BE2C (cell line): ENCODE measurements around the gene PIMREG.

ENCODE experiments used
- DNase-seq: peaks from one replicate; pipeline ENCODE4 v3.0.0-alpha.2; 2020
- H3K27me3 ChIP-seq: fragments of 250-450 bp; sonication (Bioruptor Pico); 2 replicates; pipeline ENCODE4 v1.5.1; 2020; ENCODE audit warnings: mild to moderate bottlenecking
- H3K36me3 ChIP-seq: fragments of 250-450 bp; sonication (Bioruptor Pico); 2 replicates; pipeline ENCODE4 v1.5.1; 2020; ENCODE audit warnings: mild to moderate bottlenecking
- H3K4me1 ChIP-seq: fragments of 250-450 bp; sonication (Bioruptor Pico); 2 replicates; pipeline ENCODE4 v1.5.1; 2020
- H3K4me3 ChIP-seq: 2 replicates; pipeline ENCODE4 v1.5.1; 2011; ENCODE audit warnings: low read depth, low read length
- H3K9me3 ChIP-seq: fragments of 250-450 bp; sonication (Bioruptor Pico); 2 replicates; pipeline ENCODE4 v1.5.1; 2020
- TF ChIP-seq, protein P1 (sequence below): IDR thresholded peaks from 2 replicates; pipeline ENCODE4 v1.5.1; 2012; ENCODE audit warnings: mild to moderate bottlenecking, low read depth, low read length

Gene PIMREG

DNA sequence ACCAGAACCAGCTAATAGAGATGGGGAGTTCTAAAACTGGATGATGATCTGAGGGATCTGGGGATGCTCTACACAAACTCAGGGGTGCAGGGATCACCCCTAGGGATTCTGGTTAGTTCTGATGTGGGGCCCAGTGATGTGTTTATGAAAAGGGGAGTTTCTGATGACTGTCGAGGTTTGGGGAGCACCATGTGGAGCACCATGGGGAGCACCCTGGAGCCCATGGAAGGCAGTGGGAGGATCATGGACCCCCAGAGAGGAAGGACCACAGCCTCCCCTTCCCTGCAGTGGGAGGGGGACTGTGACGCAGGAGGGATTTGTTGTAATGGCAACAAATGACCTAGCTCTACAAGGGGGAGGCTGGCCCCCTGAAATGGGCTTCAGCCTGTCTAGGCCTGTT, 18.4 kb downstream of the PIMREG start:
- no peak overlapping the region for H3K4me3 ChIP-seq
- no peaks in the 10 kb centered on the region for H3K4me1 ChIP-seq
- TF ChIP-seq, protein P1, sequence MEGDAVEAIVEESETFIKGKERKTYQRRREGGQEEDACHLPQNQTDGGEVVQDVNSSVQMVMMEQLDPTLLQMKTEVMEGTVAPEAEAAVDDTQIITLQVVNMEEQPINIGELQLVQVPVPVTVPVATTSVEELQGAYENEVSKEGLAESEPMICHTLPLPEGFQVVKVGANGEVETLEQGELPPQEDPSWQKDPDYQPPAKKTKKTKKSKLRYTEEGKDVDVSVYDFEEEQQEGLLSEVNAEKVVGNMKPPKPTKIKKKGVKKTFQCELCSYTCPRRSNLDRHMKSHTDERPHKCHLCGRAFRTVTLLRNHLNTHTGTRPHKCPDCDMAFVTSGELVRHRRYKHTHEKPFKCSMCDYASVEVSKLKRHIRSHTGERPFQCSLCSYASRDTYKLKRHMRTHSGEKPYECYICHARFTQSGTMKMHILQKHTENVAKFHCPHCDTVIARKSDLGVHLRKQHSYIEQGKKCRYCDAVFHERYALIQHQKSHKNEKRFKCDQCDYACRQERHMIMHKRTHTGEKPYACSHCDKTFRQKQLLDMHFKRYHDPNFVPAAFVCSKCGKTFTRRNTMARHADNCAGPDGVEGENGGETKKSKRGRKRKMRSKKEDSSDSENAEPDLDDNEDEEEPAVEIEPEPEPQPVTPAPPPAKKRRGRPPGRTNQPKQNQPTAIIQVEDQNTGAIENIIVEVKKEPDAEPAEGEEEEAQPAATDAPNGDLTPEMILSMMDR, result no peak
- H3K9me3 ChIP-seq, result no peaks in the 10 kb centered on the region
- H3K36me3 ChIP-seq, result no peaks in the 10 kb centered on the region
- no peak for DNase-seq
- no peaks in the 10 kb centered on the region for H3K27me3 ChIP-seq

DNA sequence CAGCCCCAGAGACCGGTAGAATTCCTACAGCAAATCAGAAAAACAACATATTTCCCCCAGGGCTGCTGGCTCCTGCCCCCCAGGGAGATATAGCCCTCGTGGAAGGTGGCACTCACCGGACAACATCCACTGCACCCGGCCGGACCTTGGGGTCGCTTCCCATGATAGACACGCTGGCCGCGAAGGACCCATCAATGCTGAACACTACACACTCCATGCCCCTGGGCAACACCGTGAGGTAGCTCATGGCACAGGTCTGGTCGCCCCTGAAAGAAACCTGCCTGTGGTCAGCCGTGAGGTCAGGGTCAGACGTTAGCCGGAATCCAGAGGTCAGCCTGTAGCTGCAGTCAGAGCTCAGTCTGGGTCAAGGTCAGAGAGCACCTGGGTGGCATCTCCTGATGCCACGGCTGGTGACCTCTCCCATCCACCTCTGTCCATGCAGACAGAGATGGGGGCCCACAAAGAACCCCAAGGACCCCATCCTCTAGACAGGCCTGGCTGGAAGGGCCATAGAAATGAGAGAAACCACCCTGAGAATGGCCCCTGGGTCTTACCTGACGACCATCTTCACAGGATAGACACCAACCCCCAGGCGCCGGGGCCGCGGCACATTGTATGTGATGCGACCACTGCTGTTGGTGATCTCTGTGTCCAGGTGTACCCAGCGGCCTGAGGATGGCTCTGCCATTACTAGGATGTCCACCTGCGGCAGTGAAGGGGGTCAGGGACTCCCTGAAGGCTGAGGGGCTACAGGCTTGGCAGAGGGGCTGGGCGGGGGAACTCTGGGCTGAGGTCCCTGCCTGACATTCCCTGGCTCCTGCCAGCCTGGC, 19.6 kb downstream of the PIMREG start:
- TF ChIP-seq, protein P1, result no peak
- no peak for DNase-seq
- no peaks in the 10 kb centered on the region for H3K9me3 ChIP-seq
- H3K4me1 ChIP-seq, result no peaks in the 10 kb centered on the region
- no peaks in the 10 kb centered on the region for H3K27me3 ChIP-seq
- H3K36me3 ChIP-seq, result no peaks in the 10 kb centered on the region
- H3K4me3 ChIP-seq, result no peak overlapping the region

DNA sequence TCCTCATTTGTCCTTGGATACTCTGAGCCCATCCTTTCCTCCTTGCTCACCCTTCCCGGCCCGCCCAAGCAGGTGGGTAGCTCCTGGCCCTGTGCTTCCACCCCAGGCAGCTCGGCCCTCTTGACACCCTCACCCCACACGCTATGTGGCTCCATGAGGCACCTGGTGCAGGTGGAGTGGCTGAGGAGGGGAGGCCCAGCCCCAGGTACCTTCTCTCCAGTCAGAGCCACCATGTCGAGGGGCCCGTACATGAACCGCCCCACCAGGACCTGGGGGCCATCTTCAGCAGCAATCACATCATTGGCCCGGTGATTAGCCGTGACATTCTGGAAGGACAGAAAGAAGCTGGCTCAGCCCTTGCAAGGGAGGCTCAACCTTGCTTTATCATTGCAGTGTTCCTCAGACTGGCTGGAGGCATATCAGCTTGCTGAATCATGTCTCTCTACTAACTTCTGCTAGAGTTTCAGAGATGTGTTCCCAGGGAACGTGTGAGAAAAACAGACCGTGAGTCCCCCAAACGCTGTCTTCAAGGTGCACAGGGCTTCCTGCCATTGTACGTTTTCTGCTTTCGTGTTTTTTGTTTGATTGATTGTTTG, 20.3 kb downstream of the PIMREG start:
- TF ChIP-seq, protein P1, result no peak
- H3K36me3 ChIP-seq, result no peaks in the 10 kb centered on the region
- H3K4me3 ChIP-seq, result no peak overlapping the region
- no peaks in the 10 kb centered on the region for H3K27me3 ChIP-seq
- no peaks in the 10 kb centered on the region for H3K4me1 ChIP-seq
- H3K9me3 ChIP-seq, result no peaks in the 10 kb centered on the region
- DNase-seq, result no peak

DNA sequence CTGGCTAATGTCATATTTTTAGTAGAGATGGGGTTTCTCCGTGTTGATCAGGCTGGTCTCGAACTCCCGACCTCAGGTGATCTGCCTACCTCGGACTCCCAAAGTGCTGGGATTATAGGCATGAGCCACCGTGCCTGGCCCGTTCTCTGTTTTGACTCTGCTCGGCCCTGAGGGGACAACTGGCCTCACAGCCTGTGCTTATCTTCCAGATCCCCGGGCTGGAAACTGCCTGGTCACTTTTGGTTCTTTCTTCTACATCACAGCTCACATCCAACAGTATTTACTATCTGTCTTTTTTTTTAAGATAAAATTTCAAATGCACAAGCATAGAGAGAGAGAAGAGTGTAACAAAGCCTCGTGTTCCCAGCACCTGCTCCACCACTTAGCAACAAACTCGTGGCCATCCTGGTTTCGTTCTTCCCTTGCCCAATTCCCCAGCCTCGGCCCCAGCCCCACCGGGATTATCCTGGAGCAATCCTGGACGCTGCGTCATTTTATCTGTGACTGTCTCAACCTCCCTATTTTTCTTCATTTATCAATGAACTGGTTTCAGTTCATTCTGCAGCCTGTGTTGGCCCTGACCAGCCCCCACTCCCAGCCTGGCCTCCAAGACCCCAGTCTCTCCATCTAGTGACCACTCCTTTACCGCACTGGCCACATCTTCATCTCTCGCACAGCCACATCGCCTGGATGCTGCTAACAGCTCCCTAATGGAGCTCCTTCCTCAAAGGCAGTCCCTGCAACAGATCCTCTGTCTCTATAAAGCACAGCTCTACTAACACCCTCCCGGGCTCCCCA, 21.1 kb downstream of the PIMREG start:
- no peaks in the 10 kb centered on the region for H3K4me1 ChIP-seq
- no peaks in the 10 kb centered on the region for H3K27me3 ChIP-seq
- no peaks in the 10 kb centered on the region for H3K9me3 ChIP-seq
- TF ChIP-seq, protein P1, result no peak
- H3K36me3 ChIP-seq, result no peaks in the 10 kb centered on the region
- no peak for DNase-seq
- H3K4me3 ChIP-seq, result no peak overlapping the region

DNA sequence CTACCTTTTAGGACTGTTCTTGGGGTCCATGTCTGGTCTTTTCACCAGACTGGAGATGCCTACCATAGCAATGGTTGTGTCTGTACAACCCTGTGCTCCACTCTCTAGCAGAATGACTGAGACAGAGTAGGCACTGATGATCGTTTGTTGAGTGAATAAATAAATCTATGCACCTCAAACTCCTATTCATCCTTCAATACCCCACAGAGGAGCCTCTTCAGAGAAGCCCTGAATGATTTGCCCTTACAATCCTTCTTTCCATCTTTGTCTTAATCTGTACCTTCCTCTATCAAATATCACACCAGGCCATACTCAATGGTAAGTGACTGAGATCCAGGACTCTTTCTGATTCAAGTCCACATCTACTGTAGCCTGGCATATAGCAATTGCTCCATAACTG, 23.3 kb downstream of the PIMREG start:
- no peaks in the 10 kb centered on the region for H3K27me3 ChIP-seq
- H3K4me3 ChIP-seq, result no peak overlapping the region
- H3K4me1 ChIP-seq, result no peaks in the 10 kb centered on the region
- TF ChIP-seq, protein P1, result no peak
- no peaks in the 10 kb centered on the region for H3K9me3 ChIP-seq
- H3K36me3 ChIP-seq, result no peaks in the 10 kb centered on the region
- no peak for DNase-seq
